Uterus (tissue), 2 donors: Measurements from ENCODE around the gene ABCC3.
"Not testable (repeated sequence)": the region's sequence is repeated elsewhere in the genome, so short reads cannot be mapped to it uniquely, and the experiment has no call there.

Source experiments
- POLR2A ChIP-seq, 2 donors: fragments of 450-650 bp; IDR thresholded peaks; one replicate each; pipeline ENCODE4 v1.6.1; 2016; ENCODE audit warnings: antibody characterized with exemption in 2 of 2, mild to moderate bottlenecking in 1 of 2, moderate library complexity in 1 of 2
- TF ChIP-seq, protein P1 (sequence below), 4 experiments: fragments of 200-600 bp in 2 of 4; fragments of 450-650 bp in 2 of 4; sonication (generic) in 2 of 4; IDR thresholded peaks; one replicate each; pipeline ENCODE4 v1.5.1; 2016 to 2019; ENCODE audit warnings: antibody characterized with exemption in 4 of 4, mild to moderate bottlenecking in 2 of 4, moderate library complexity in 1 of 4

DNA sequence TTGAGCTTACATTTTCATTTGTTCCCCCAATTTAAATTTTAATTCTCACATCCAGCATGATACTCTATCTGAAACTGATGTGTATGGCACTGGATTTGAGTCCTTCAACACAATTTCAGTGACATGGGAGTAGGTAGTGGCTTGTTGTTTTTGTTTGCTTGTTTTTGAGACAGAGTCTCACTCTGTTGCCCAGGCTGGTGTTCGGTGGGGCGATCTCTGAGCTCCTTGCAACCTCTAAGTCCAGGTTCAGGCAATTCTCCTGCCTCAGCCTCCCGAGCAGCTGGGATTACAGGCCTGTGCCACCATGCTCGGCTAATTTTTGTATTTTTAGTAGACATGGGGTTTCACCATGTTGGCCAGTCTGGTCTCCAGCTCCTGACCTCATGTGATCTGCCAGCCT, 74.4 kb downstream of the ABCC3 start:
- not testable (repeated sequence) for TF ChIP-seq POLR2A (IDR thresholded peaks at IDR 0.05)
- TF ChIP-seq, protein P1, sequence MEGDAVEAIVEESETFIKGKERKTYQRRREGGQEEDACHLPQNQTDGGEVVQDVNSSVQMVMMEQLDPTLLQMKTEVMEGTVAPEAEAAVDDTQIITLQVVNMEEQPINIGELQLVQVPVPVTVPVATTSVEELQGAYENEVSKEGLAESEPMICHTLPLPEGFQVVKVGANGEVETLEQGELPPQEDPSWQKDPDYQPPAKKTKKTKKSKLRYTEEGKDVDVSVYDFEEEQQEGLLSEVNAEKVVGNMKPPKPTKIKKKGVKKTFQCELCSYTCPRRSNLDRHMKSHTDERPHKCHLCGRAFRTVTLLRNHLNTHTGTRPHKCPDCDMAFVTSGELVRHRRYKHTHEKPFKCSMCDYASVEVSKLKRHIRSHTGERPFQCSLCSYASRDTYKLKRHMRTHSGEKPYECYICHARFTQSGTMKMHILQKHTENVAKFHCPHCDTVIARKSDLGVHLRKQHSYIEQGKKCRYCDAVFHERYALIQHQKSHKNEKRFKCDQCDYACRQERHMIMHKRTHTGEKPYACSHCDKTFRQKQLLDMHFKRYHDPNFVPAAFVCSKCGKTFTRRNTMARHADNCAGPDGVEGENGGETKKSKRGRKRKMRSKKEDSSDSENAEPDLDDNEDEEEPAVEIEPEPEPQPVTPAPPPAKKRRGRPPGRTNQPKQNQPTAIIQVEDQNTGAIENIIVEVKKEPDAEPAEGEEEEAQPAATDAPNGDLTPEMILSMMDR (IDR thresholded peaks at IDR 0.05) = not testable (repeated sequence)
